NAMALWA (cell line): ENCODE results near the gene MPRIP.
A peak's percentile ranks its signal among the peaks of the same experiment; 100 is the strongest.

Experiments used
- DNase-seq: peaks from one replicate; pipeline ENCODE4 v3.0.0-alpha.2; 2015; ENCODE audit warnings: low spot score

Gene MPRIP

DNA sequence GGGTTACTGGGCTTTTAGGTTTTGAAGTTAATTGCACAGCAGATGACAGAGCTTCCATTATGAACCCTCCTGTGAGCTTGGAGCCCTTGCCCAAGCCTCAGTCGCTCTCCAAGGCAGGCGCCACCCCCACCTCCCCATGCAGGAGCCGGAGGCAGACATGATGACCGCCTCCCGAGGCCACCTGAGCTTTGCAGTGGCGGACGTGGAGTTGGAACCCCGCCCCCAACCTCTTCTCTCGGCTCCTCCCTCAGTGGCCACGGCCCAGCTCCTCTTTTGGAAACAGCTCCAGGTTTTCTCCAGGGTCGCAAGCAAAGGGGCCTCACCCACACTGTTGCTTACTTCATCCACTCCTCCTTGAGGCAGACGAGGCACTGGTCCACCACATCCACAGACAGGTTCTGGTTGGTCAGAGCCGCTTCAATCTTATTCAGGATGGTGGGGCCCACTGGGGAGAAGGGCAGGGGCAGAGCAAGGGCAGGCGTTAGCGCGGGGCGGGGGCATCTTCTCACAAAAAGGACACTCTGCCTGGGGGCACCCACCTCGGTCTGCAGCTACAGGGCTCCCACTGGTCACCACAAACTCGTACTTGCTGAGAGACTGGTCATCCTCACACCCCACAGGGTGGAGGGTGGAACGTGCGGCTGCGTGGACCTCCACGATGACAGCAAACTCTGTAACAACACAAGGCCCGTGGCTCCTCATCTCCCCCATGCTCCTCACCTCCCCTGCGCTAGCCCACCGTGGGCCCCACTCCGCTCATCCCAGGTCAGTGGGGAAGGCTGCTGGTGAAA lies 172.6 kb downstream of the MPRIP start:
- no peak for DNase-seq

DNA sequence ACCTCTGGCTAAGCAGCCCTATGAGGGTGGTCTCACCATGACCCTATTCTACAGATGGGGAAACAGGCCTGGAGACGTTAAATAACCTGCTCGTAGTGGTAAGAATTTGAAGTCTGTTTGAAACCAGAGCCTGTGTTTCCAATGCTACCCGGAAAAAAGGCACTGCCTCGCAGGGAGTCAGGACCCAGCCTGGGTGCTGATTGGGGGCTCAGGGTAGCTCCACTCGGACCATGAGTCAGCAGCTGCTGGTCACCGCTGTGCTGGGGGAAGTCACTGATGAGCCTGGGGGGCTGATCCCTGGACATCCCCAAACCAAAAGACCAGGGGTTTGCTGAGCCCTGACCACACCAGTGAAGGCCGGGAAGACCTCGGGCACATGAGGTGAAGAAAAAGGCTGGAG lies 173.3 kb downstream of the MPRIP start:
- no peak for DNase-seq

DNA sequence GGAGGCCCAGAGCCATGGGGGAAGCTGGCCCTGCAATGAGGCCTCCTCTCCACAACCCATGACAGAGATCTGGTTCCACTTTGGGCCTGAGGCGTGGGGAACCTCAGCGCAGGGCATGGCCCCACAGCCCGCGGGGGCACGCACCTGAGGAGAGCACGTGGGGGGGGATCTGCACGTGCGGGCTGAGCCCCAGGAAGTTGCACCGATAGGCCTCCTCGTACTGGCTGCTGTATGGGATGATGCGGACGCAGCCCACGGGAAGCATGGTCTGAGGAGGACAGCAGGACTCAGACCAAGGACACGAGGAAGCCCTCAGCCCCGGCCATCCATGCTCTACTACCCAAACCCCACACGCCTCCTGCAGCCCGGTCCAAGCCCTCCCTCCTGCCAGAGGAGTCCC lies 174.0 kb downstream of the MPRIP start:
- DNase-seq = no peak

DNA sequence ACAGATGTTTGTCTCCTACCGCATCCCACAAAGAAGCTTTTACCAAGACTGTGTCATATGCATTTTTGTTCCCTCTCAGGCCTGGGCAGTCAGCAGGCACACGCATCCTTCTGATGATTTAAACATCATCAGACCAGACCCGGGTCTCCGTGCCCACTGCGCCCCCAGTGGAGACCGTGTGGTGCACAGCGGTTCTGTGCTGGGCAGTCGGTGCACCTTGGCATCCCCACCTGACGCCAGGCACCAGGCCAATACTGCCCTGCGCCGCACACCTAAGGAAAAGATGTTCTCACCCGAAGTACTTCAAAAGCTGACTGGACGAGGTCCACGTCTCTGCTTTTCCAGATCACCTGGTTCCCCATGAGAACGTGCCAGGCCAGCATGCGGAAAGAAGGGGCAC lies 174.5 kb downstream of the MPRIP start:
- DNase-seq = no peak

DNA sequence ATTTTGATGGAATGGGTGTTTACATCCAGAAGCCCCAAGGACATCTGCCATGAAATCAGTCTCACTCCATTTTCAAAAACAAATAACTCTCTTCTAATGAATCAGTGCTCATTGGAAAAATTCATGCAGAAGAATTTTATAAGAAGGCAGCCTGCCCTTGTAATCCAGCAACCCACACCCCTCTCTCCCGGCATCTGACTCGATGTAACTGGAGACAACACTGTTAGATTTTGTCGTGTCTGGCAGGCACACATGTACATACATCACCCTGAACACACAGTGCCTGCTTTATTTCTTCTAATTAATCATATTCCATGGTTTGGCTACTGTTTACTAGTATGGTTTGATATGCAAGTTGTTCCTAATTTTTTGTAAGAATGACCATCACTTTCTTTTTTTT lies 175.7 kb downstream of the MPRIP start:
- no peak for DNase-seq

DNA sequence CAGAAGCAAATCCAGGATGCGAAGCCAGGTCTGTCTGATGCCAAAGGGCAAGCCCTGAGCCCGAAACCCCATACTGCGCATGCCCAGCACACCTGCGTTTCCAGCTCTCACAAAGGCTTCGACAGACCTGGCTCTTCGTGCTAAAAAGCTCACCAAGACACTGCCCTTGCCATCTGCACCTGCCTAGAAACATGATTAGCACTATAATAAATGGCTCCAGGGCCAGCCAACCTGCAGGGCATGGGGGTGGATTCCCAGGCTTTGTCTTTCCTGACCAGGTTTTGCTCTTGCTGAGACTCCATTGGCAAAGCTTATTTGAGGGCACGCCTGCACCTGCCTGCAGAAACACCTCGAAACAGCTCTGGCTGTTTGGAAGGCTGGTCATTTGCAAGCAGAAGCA lies 178.3 kb downstream of the MPRIP start:
- DNase-seq = no peak

DNA sequence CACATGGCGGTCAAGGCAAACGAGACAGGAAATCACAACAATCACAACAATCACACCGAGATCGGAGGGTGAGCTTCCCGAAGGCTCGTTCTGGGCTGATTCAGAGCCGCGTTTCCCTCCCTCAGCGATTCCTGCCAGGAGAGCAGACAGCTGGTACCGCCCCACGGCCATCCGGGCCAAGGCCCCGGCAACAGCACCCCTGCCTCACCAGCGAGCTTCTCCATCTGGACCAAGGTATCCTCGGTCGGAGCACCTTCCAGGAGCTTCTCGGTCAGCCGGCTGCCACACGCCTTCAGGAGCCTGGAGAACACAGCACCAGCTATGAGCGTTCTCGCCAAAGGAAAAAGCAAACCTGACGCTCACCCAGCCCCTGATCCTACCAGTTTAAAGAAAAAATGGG lies 179.1 kb downstream of the MPRIP start:
- DNase-seq = no peak

DNA sequence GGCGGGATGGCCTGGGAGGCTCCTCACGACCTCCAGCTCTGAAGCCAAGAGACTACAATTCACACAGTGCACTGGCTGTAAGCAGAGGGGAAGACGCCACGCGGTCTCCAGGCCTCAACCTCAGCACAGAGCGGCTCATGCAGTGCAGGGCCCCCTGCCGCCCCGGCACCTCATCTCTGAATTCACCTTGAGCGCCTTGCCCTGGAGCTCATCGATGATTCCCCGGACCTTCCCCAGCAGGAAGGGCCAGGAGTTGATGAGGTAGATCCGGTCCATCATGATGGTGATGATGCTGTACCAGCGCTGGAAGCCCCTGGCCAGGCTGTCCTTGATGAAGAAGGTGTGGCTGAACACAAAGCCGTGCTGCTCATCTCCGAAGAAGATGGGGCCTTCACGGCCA lies 181.5 kb downstream of the MPRIP start:
- DNase-seq = no peak

DNA sequence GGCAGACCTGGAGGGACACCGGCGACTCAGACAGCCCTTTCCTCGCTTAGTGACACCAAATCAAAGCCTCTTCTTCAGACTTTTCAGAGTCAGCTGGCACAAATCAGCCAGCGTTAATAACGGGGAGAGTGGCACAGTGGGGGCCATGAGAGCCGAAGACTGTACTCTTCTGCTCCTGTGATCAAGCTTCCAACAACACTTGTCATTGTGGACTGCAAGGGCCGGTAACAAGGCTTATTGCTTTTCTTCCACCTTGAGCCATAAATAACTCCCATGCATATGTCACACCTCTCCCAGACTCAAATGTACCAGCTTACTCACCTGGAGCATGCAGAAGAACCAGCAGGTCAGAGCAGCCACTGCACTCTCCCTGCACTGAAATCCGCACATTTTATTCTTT lies 181.9 kb downstream of the MPRIP start:
- no peak for DNase-seq

DNA sequence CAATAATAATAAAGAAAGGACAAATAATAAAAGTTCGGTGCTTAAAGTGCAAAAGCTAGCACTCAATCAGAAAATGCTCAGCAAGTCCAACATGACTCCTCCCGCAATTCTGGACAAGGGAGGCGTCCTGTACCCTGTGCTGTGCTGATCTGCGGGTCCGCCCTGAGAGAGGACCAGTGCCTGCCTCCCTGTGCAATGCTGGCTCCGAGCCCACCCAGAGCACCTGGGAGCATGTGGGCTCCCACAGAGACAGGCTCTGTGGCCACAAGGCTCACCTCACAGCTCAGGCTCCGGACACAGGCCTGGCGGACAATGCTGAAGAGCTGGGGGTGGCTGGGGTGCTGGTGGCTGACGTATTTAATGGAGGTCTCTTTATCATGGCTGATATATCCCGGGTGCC lies 183.6 kb downstream of the MPRIP start:
- no peak for DNase-seq

DNA sequence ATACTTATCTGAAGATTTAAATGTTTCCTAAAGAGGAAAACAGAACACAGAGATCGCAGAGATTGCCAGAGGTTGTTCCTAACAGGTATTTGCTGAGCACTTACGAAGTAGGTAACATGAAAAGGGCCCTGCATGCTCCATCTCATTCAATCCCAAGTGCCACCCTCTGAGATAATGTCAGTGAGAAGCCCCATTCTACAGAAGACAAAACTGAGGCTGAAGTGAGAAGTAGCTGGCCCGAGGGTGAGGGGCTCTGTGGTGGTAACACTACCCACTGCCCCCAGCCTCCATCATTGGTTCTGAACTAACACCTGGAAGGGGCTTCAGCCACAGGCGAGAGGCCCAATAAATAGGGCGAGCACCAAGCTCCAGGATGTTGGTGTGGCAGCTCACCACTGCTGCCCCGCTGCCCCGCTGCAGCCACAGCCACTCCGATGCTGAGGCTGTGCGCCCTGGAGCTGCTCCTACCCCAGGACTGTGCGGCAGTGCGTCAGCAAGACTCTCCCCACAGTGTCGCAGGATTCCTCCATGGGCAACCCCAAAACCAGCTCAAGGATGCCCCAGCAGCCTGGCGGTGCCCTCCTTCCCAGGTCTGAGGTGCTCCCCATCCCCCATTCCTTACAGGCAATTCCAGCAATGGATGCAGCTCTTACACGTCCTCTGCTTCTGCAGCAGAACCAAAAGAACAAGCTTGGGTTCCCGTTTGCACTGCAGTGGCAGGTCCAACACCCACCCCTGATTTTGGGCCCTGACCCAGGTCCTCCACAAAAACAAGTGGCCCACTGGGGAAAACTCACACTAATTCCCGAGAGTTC lies 184.4 kb downstream of the MPRIP start:
- no peak for DNase-seq

DNA sequence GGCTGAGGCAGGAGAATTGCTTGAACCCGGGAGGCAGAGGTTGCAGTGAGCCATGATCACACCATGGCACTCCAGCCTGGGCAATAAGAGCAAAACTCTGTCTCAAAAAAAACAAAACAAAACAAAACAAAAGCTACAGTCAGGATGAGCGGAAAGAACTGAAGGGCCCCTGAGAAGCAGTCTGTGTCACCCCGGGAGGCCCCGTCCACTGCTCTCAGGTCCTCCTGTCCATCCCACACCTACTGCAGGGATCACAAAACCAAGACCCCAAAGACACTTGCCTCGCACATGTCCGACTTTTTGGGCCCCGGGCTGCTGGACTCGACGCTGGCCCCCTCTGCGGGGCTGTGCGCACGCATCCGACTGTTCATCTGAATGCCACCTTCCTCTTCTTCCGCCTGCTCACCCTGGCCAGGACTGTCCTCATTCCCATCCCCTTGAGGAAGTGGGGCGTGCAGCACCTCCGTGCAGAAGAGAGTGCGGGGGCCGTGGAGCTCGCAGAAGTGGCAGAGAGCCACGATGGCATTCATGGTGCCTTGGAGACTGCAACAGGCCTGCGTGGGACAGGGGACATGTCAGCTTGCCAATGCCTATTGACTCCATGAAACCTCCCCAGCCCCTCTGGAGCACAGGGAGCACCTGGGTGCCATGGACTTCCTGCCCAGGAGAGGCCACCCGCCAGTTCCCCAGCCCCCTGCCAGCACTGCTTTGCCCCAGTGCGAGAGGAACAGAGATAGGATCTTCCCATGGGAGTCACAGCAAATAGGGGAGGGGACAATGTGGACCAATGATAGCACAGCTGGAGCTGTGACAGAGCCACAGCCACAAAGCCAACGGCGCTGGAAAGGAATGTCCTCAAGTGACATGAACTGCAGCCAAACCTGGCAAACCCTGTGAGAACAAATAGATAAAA lies 185.6 kb downstream of the MPRIP start:
- DNase-seq = no peak

DNA sequence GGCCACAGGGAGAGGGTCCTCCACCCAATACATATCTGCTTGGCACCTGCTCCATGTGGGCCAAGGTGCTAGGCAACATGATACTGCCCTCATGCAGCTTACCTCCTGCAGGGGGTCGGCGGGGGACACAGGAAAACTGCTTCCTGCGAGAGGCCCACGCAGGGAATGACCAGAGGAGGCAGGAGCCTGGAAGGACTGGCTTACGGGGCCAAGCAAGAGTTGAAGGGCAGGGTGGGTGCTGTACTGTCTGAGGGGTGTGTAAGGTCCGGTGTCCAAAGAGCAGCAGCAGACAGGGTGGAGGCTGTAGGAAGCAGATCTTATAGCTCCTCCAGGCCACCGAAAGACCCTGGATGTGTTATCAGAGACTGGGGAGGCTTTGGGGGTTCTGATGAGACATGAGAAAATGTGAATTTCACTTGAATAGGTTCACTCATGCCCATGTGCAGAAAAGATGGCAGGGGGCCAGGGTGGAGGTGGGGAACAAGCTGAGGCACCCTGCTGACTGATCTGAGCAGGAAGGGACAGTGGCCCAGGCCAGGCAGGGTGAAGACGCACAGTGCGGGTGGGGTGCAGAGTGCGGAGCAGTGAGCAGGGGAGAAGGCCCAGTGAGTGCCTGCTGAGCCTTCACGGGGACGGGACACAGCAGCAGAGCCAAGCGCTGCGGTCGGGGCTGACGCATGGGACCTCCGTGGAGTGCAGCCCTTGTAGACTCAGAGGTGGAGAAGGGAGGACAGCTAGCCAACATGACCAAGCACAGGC lies 186.4 kb downstream of the MPRIP start:
- DNase-seq = no peak

DNA sequence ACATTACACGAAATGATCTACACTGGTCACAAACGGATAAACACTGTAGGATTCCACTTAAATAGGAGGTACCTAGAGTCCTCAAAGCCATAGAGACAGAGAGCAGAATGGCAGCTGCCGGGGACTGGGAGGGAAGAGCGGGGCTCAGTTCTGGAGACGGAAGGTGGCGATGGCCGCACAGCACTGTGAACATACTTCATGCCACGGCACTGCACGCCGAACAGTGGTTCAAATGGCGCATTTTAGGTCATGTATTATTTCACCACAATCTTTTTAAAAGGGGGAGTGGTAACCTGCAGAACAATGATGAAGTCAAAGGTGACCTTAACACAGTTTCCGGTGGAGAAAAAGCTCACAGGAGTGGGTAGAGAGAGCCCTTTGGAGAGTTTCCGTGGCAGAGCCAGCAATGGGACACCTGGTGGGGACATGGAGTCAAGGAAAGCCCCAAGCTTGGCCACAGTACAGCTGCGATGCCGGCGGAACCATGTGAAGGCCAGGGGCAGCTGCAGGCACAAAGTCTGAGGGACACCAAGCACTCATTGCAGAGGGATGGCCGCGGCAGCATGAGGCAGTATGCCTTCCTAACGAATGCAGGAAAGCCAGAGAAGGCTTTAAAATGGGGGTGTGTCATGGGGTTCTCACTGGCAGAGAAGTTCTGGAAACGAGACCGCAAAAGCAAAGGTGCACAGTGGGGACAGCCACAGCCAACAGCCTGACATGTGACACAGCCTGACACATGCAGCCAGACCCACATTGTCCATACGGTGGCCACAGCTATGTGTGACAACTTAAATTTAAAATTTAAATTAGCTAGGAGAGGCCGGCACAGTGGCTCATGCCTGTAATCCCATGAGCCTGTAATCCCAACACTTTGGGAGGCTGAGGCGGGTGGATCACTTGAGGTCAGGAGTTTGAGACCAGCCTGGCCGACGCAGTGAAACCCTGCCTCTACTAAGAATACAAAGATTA lies 187.4 kb downstream of the MPRIP start:
- no peak for DNase-seq

DNA sequence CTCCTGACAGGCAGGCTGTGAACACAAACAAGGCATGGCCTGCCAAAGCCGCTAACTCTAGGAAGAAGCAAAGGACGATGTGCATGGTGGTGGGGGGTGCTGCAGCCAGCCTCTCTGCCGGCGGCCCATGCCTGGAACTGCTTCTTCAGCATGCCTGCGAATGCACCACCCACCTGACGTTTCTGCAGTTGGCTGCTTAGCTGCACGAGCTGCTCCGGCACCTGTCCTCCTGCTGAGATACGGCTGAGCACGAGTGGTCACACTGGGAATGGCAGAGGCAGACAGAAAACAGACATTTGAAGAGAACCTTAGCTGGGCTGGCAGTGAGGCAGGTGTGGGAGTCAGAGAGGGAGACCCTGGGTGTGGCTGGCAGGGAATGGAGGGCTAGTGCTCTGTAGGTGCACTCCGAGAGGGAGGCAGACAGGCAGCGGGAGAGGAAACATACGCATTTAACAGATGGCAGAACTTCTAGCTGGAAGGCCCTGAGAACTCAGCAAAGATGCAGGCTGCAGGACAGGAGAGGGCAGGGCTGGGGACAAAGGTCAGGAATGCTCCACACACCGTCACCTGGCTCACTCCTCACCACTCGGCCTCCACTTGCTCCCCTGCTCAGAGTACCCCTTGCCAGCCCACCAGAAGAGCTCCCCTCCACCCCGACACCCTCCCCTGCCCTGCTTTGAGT lies 189.5 kb downstream of the MPRIP start:
- DNase-seq = no peak

DNA sequence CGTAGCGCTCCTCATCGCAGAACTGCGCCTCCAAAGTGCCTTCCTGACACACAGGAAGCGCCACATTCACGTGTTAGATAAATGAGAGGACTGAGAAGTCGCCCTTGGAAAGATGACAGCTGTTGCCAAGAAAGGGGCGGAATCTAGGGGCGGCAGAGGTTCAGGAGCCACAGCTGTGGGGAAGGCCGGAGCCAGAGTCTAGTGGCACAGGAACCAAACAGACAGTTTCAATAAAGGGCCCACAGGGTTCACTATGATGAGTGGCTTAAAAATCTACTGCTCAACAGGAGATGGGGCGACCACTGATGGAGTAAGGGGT lies 190.0 kb downstream of the MPRIP start:
- no peak for DNase-seq

DNA sequence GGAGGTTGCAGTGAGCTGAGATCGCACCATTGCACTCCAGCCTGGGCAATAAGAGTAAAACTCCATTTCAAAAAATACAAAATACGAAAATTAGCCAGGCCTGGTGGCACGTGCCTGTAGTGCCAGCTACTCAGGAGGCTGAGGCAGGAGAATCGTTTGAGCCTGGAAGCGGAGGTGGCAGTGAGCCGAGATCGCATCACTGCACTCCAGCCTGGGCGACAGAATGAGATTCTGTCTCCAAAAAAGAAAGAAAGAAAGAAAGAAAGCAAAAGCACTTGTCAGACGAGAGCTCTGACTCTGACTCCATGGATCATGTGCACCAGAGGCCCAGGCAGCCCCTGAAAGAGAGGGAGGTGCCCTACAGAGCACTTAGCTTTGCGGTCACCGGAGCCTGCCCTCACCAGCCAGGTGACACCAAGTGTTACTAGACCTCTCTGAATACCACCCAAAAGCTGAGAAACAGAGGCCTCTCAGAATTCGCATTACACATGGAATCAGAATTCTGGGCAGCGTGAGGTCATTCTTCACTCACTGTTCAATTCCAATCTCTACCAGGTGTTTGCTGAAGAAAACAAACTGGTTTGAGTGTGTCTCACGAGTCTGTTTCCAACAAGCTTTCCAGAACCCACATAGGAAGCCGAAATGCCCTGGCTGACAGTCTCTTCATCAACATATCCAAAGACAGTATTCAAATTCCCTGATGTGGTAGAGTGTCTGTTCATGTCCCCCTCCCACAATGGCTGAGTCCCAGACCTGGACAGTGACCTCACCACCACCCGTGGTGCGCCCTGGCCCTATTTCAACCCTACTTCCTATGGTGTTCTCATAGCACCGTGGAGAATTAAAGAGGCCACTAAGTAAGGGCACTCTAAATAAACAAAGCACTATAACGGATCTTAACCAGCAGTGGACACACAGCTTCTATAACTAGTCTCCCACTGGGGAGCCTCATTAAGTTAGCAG lies 193.2 kb downstream of the MPRIP start:
- DNase-seq = no peak

DNA sequence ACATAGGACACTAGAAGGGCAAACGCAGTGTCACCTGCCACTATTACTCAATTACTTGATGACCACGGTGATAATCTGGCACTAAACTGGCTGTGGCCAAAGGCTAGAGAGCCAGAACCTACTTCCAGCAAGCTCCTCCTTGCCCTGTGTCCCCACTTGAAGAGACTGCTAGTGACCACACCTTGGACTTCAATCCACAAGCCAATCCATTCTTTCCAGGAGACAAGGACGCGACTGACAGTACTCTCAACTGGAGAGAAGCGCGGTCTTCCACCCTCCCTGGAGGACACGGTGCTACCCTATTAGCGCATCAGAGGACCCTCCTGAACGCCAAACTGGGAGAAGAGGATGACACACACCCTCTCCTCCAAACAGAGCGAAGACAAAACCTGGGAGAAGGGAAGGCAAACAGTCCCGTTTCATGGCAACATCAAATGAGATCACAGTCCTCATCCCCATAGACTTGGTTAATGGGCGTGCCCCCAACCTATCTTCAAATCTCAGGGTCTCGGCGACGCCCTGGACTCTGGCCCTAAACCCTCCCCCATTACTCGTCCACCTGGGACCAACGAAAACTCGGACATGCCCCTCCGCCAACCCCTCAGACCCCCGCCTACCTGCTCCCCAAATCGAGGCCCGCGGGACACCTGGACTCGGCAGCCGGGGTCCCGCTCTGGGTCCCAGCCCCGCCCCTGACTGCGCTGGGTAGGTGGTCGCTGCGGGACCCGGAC lies 194.2 kb downstream of the MPRIP start:
- DNase-seq = peak; percentile 2
